ENCODE data around the gene KIAA0825.

DNA sequence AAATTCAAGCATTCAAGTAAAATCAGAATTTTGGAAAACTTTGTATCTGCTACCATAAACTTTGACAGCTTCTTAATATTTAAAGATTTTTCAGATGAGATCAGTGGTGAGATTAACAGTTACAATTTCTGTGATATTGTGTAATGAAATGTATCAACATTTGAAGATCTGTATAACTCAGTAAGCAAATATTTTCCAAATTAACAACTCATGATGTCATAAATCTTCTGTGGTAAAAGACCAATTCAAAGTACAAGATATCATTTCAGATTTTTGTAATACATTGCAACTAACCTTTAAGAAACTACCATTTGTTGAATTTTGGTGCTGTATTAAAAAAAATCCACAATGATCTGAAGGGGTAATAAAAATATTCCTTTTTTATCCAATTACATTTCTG, 352.2 kb downstream of the KIAA0825 start:
- TF ChIP-seq POLR2A (IDR thresholded peaks at IDR 0.05): no peak
- TF ChIP-seq, protein P1, sequence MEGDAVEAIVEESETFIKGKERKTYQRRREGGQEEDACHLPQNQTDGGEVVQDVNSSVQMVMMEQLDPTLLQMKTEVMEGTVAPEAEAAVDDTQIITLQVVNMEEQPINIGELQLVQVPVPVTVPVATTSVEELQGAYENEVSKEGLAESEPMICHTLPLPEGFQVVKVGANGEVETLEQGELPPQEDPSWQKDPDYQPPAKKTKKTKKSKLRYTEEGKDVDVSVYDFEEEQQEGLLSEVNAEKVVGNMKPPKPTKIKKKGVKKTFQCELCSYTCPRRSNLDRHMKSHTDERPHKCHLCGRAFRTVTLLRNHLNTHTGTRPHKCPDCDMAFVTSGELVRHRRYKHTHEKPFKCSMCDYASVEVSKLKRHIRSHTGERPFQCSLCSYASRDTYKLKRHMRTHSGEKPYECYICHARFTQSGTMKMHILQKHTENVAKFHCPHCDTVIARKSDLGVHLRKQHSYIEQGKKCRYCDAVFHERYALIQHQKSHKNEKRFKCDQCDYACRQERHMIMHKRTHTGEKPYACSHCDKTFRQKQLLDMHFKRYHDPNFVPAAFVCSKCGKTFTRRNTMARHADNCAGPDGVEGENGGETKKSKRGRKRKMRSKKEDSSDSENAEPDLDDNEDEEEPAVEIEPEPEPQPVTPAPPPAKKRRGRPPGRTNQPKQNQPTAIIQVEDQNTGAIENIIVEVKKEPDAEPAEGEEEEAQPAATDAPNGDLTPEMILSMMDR (IDR thresholded peaks at IDR 0.05): no peak

Data from esophagus squamous epithelium (tissue), 4 donors.